Keratinocyte (primary cell): ENCODE data around the gene ANO10. TPM values are rescaled to one million over a fixed set of nuclear protein-coding genes. Genes with fewer than 3 reads are reported as not detected.
"Not testable (repeated sequence)": the region's sequence is repeated elsewhere in the genome, so short reads cannot be mapped to it uniquely, and the experiment has no call there.

Source experiments
- DNase-seq: peaks from one replicate; pipeline ENCODE4 v3.0.0-alpha.2; 2011; ENCODE audit warnings: low read depth, missing footprints, low spot score
- FAIRE-seq: peaks from 2 replicates; lab custom pipeline; 2011; peaks lifted over from hg19 to GRCh38; lab: Jason Lieb, UNC
- H2AFZ ChIP-seq: 2 replicates; pipeline ENCODE4 v1.6.0; 2012; ENCODE audit warnings: low read length, control low read depth, inconsistent platforms; ENCODE audit not compliant: control insufficient read depth
- H3K27ac ChIP-seq: 2 replicates; pipeline ENCODE4 v1.5.1; 2011; ENCODE audit warnings: low read length; ENCODE audit not compliant: control insufficient read depth, insufficient read depth
- H3K27me3 ChIP-seq: 3 replicates; pipeline ENCODE4 v1.6.0; 2011; ENCODE audit warnings: low read length; ENCODE audit not compliant: control insufficient read depth, insufficient read depth; ENCODE audit errors: extremely low read depth
- H3K36me3 ChIP-seq, 2 experiments: 2 replicates in 1 of 2; 3 replicates in 1 of 2; pipeline ENCODE4 v1.5.1; 2011; ENCODE audit warnings: low read length in 2 of 2, mild to moderate bottlenecking in 1 of 2; ENCODE audit not compliant: control insufficient read depth in 2 of 2, insufficient read depth in 2 of 2; ENCODE audit errors: extremely low read depth in 1 of 2
- H3K4me1 ChIP-seq: 3 replicates; pipeline ENCODE4 v1.5.1; 2011; ENCODE audit warnings: low read length; ENCODE audit not compliant: control insufficient read depth, insufficient read depth; ENCODE audit errors: extremely low read depth
- H3K4me2 ChIP-seq: 3 replicates; pipeline ENCODE4 v1.6.0; 2011; ENCODE audit warnings: low read depth, low read length; ENCODE audit not compliant: control insufficient read depth, insufficient read depth; ENCODE audit errors: extremely low read depth
- H3K4me3 ChIP-seq, 3 experiments: fragments of 200-600 bp in 1 of 3; sonication (generic) in 1 of 3; 2 replicates in 2 of 3; 3 replicates in 1 of 3; pipeline ENCODE4 v1.5.1; 2011 to 2016; ENCODE audit warnings: low read length in 3 of 3, mild to moderate bottlenecking in 3 of 3, control low read depth in 2 of 3, inconsistent platforms in 1 of 3, low read depth in 1 of 3, mixed read lengths in 1 of 3, mixed run types in 1 of 3, moderate library complexity in 1 of 3; ENCODE audit not compliant: control insufficient read depth in 2 of 3, insufficient read depth in 2 of 3; ENCODE audit errors: extremely low read depth in 1 of 3
- H3K79me2 ChIP-seq: 2 replicates; pipeline ENCODE4 v1.6.0; 2012; ENCODE audit warnings: low read length; ENCODE audit not compliant: control insufficient read depth, insufficient read depth
- H3K9ac ChIP-seq: 3 replicates; pipeline ENCODE4 v1.6.0; 2011; ENCODE audit warnings: low read length; ENCODE audit not compliant: control insufficient read depth, insufficient read depth; ENCODE audit errors: extremely low read depth
- H3K9me1 ChIP-seq: 3 replicates; pipeline ENCODE4 v1.6.0; 2011; ENCODE audit warnings: low read length; ENCODE audit not compliant: control insufficient read depth, insufficient read depth; ENCODE audit errors: extremely low read depth
- H3K9me3 ChIP-seq: 2 replicates; pipeline ENCODE4 v1.5.1; 2012; ENCODE audit warnings: low read depth, low read length; ENCODE audit not compliant: control insufficient read depth
- H4K20me1 ChIP-seq: 3 replicates; pipeline ENCODE4 v1.6.0; 2011; ENCODE audit warnings: low read length; ENCODE audit not compliant: control insufficient read depth, insufficient read depth; ENCODE audit errors: extremely low read depth
- EZH2 ChIP-seq: IDR thresholded peaks from one replicate; pipeline ENCODE4 v1.6.1; 2012; ENCODE audit warnings: inconsistent platforms, mild to moderate bottlenecking, low read length, moderate library complexity
- dilution Hi-C: fragments of 300-500 bp; cut with MboI; formaldehyde crosslinking; loops from one replicate; pipeline ENCODE4 v1.7.0; 2020; ENCODE audit warnings: low sequenced_read_pairs; ENCODE audit not compliant: extremely low pct_ligation_motif_present
- polyA plus RNA-seq, 5 experiments: library from polyadenylated mRNA; depleted of rRNA in 3 of 5; stranded (reverse) in 3 of 5; stranded (forward) in 1 of 5; unstranded in 1 of 5; fragments of >200 nt; gene quantifications; 1 replicate in 1 of 5; 2 replicates in 3 of 5; 3 replicates in 1 of 5; pipeline versions ENCODE4 v1.2.1 to v1.2.3, GENCODE V29; 2011 to 2012; ENCODE audit warnings: missing spikeins in 2 of 5, low read depth in 1 of 5, low replicate concordance in 1 of 5
- TF ChIP-seq, protein P1 (sequence below), 3 experiments: IDR thresholded peaks in 1 of 3; conservative IDR thresholded peaks in 1 of 3; optimal IDR thresholded peaks in 1 of 3; 2 replicates in 2 of 3; 3 replicates in 1 of 3; pipeline versions ENCODE3 to v1.5.1; 2011; ENCODE audit warnings: low read length in 3 of 3, mild to moderate bottlenecking in 3 of 3, moderate library complexity in 2 of 3, control low read depth in 1 of 3, inconsistent platforms in 1 of 3; ENCODE audit not compliant: insufficient read depth in 2 of 3; ENCODE audit errors: extremely low read depth in 1 of 3

The ANO10 gene
- polyA plus RNA-seq, 1 donor (not counting 4 experiments of a cell fraction or from before 2014, with no cell fraction given) = 48.8 TPM

DNA sequence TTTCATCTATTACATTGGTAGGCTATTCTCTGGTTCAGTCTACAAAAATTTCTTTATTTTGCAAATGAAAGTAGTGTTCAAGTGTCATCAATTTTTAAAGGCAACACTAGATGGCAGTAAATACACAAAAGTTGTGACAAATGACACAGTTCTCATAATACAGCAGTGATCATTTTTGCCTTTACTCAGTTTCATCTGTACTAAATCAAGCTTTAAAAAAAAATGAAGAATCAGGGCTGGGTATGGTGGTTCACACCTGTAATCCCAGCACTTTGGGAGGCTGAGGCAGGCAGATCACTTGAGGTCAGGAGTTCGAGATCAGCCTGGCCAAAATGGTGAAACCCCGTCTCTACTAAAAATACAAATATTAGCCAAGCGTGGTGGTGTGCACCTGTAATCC lies 77.5 kb downstream of the ANO10 start:
- FAIRE-seq = peak; percentile 74
- H4K20me1 ChIP-seq, dilution Hi-C loops, H3K9me3 ChIP-seq, H3K27me3 ChIP-seq, H3K9me1 ChIP-seq, H3K9ac ChIP-seq, H3K79me2 ChIP-seq, H3K27ac ChIP-seq, DNase-seq, H2AFZ ChIP-seq, H3K4me1 ChIP-seq, H3K4me2 ChIP-seq, H3K4me3 ChIP-seq, H3K36me3 ChIP-seq: not testable (repeated sequence)
- TF ChIP-seq, protein P1, sequence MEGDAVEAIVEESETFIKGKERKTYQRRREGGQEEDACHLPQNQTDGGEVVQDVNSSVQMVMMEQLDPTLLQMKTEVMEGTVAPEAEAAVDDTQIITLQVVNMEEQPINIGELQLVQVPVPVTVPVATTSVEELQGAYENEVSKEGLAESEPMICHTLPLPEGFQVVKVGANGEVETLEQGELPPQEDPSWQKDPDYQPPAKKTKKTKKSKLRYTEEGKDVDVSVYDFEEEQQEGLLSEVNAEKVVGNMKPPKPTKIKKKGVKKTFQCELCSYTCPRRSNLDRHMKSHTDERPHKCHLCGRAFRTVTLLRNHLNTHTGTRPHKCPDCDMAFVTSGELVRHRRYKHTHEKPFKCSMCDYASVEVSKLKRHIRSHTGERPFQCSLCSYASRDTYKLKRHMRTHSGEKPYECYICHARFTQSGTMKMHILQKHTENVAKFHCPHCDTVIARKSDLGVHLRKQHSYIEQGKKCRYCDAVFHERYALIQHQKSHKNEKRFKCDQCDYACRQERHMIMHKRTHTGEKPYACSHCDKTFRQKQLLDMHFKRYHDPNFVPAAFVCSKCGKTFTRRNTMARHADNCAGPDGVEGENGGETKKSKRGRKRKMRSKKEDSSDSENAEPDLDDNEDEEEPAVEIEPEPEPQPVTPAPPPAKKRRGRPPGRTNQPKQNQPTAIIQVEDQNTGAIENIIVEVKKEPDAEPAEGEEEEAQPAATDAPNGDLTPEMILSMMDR (optimal IDR thresholded peaks at IDR 0.05 in 1 of 3, IDR thresholded peaks at IDR 0.05 in 1 of 3, conservative IDR thresholded peaks at IDR 0.05 in 1 of 3; ENCODE audit: extremely low read depth in 1 of 3, insufficient read depth in 2 of 3, low read length in 3 of 3) = peak in 1 of 3 experiments; percentile 27

DNA sequence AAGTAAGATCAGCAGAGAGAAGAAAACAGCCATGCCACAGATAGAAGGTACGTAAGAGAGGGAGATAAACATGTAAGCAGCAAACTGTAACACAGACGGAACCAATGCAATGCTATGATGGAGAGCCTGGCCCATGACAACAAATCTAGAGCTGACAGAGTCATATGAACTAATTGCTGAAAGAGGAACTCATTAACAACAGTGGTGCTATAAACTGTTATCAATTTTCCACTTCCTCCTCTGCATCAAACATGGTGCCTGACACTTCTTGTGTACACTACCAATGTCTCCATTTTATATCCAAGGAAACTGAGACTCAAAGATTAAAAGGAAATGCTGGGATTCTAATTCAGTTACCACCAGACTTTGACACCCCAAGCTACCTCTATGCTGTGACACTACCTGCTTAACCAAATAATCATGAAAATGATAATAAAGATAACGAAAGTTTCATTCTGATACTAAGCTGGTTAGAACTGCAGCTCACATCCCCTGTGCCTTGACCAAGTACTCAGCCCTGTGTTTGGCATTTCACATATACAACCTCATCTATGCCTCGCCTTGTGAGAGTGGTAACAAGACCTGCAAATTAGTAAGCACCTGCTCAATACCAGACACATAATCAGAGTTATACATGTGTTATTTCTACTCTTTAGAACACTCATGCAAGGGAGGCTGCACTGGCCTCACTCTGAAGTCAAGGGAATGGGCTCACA lies 79.3 kb downstream of the ANO10 start:
- no peaks in the 10 kb centered on the region for H3K79me2 ChIP-seq
- FAIRE-seq (no peak), DNase-seq (no peak)
- TF ChIP-seq, protein P1 (optimal IDR thresholded peaks at IDR 0.05 in 1 of 3, IDR thresholded peaks at IDR 0.05 in 1 of 3, conservative IDR thresholded peaks at IDR 0.05 in 1 of 3; ENCODE audit: extremely low read depth in 1 of 3, insufficient read depth in 2 of 3, low read length in 3 of 3) = no peak
- TF ChIP-seq EZH2 = no peak
- dilution Hi-C loops = no loop called here
- no peak overlapping the region for H3K4me3 ChIP-seq
- H3K9me3 ChIP-seq = no peaks in the 10 kb centered on the region
- no peak overlapping the region for H3K27ac ChIP-seq
- H3K4me2 ChIP-seq = no peak overlapping the region
- no peak overlapping the region for H3K9ac ChIP-seq
- H2AFZ ChIP-seq = no peak overlapping the region
- H4K20me1 ChIP-seq = no peaks in the 10 kb centered on the region
- H3K36me3 ChIP-seq = no peaks in the 10 kb centered on the region
- H3K4me1 ChIP-seq = no peaks in the 10 kb centered on the region
- no peaks in the 10 kb centered on the region for H3K27me3 ChIP-seq
- H3K9me1 ChIP-seq = no peaks in the 10 kb centered on the region
